Endometrial microvascular endothelial cells (primary cell): ENCODE measurements around the gene KCNH6. TPM values are rescaled to one million over a fixed set of nuclear protein-coding genes. Genes with fewer than 3 reads are reported as not detected.

ENCODE experiments used
- in situ Hi-C: cut with HindIII; loops from 2 replicates; pipeline ENCODE4 v1.10.0; 2017; ENCODE audit warnings: low sequenced_read_pairs, low pct_unique_long_range_greater_than_20kb; ENCODE audit errors: inconsistent ontology term
- total RNA-seq: library from RNA; depleted of rRNA; stranded (reverse); fragments of >200 nt; gene quantifications from one replicate; pipeline ENCODE4 v1.2.3, GENCODE V29; 2015; ENCODE audit errors: inconsistent ontology term

The KCNH6 gene
- total RNA-seq, 1 donor from 2014 or later = not detected

GRCh38 chr17:63486317-63487013 is 36.7 kb upstream of the KCNH6 start:
- in situ Hi-C loops = no loop called here

- in situ Hi-C loops = no loop called here
Measured at GRCh38 chr17:63487014-63487339, 36.2 kb upstream of the KCNH6 start.

GRCh38 chr17:63488851-63489250 is 34.3 kb upstream of the KCNH6 start:
- in situ Hi-C loops = no loop called here

GRCh38 chr17:63489291-63489690 is 33.9 kb upstream of the KCNH6 start:
- in situ Hi-C loops = no loop called here

GRCh38 chr17:63490329-63490728 is 32.8 kb upstream of the KCNH6 start:
- in situ Hi-C loops = no loop called here

GRCh38 chr17:63490858-63491400 is 32.2 kb upstream of the KCNH6 start:
- in situ Hi-C loops = no loop called here

GRCh38 chr17:63491413-63491812 is 31.7 kb upstream of the KCNH6 start:
- in situ Hi-C loops = no loop called here

GRCh38 chr17:63491977-63492618 is 31.1 kb upstream of the KCNH6 start:
- in situ Hi-C loops = no loop called here

- in situ Hi-C loops = no loop called here
Measured at GRCh38 chr17:63492940-63493339, 30.2 kb upstream of the KCNH6 start.

- in situ Hi-C loops = no loop called here
Measured at GRCh38 chr17:63493411-63493810, 29.7 kb upstream of the KCNH6 start.

GRCh38 chr17:63494300-63494928 is 28.7 kb upstream of the KCNH6 start:
- in situ Hi-C loops = no loop called here

- in situ Hi-C loops = no loop called here
Measured at GRCh38 chr17:63495491-63495890, 27.7 kb upstream of the KCNH6 start.

- in situ Hi-C loops = no loop called here
Measured at GRCh38 chr17:63496177-63496576, 27.0 kb upstream of the KCNH6 start.

- in situ Hi-C loops = no loop called here
Measured at GRCh38 chr17:63496663-63497400, 26.3 kb upstream of the KCNH6 start.

- in situ Hi-C loops = no loop called here
Measured at GRCh38 chr17:63497708-63498483, 25.3 kb upstream of the KCNH6 start.

- in situ Hi-C loops = no loop called here
Measured at GRCh38 chr17:63498626-63499195, 24.4 kb upstream of the KCNH6 start.

- in situ Hi-C loops = no loop called here
Measured at GRCh38 chr17:63500543-63501390, 22.4 kb upstream of the KCNH6 start.

- in situ Hi-C loops = no loop called here
Measured at GRCh38 chr17:63503341-63503705, 19.8 kb upstream of the KCNH6 start.
